Esophagus muscularis mucosa (tissue), 3 donors: ENCODE measurements around the gene DNER.

ENCODE experiments used
- CTCF ChIP-seq, 3 experiments: fragments of 200-600 bp in 2 of 3; fragments of 450-650 bp in 1 of 3; sonication (generic) in 2 of 3; IDR thresholded peaks; one replicate each; pipeline ENCODE4 v1.5.1; 2017 to 2019; ENCODE audit warnings: antibody characterized with exemption in 3 of 3, mild to moderate bottlenecking in 2 of 3, moderate library complexity in 1 of 3
- POLR2A ChIP-seq: fragments of 450-650 bp; IDR thresholded peaks from one replicate; pipeline ENCODE4 v1.6.1; 2017; ENCODE audit warnings: antibody characterized with exemption, moderate library complexity, mild to moderate bottlenecking, low read depth

- no peak for TF ChIP-seq CTCF (IDR thresholded peaks at IDR 0.05)
- no peak for TF ChIP-seq POLR2A
Observed at GRCh38 chr2:229601936-229602335, 112.4 kb downstream of the DNER start.
